Measurements from ENCODE around the gene GRAMD4.

DNA sequence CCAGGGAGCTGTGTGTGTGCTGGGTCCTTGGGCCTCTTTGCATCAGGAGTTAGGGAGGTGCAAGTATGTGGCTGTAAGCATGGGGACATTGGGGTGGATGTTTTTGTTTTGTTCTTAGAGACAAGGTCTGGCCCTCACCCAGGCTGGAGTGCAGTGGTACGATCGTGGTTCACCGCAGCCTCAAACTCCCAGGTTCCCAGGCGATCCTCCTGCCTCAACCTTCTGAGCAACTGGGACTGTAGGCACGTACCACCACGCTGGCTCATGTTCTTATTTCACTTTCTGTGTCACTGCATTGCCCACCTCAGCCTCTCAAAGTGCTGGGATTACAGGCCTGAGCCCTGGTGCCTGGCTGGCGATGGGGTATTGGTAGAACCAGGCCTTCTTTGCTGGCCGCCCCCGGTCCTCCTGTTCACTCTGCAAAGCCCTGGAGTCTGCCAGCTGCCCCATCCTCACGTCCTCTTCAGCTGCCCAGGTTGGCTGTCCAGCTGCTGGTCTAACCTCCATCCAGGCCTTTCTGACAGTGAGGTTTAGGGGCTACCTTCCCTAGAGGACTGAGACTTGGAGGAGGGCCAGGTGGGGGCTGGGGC is 851 bp upstream of the GRAMD4 start:
- TF ChIP-seq, protein P1, sequence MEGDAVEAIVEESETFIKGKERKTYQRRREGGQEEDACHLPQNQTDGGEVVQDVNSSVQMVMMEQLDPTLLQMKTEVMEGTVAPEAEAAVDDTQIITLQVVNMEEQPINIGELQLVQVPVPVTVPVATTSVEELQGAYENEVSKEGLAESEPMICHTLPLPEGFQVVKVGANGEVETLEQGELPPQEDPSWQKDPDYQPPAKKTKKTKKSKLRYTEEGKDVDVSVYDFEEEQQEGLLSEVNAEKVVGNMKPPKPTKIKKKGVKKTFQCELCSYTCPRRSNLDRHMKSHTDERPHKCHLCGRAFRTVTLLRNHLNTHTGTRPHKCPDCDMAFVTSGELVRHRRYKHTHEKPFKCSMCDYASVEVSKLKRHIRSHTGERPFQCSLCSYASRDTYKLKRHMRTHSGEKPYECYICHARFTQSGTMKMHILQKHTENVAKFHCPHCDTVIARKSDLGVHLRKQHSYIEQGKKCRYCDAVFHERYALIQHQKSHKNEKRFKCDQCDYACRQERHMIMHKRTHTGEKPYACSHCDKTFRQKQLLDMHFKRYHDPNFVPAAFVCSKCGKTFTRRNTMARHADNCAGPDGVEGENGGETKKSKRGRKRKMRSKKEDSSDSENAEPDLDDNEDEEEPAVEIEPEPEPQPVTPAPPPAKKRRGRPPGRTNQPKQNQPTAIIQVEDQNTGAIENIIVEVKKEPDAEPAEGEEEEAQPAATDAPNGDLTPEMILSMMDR (conservative IDR thresholded peaks at IDR 0.05 in 1 of 2, IDR thresholded peaks at IDR 0.05 in 1 of 2; ENCODE audit: extremely low read depth in 1 of 2, insufficient read depth in 1 of 2, low read depth in 1 of 2, low read length in 2 of 2) = no peak
- no peak for TF ChIP-seq EZH2 (IDR thresholded peaks at IDR 0.05; ENCODE audit: borderline replicate concordance, low read length)

Measured in mammary epithelial cell (primary cell).